AG09309 (cell line): Measurements from ENCODE around the gene PRKAG1.

Experiments used
- DNase-seq: peaks from one replicate; pipeline ENCODE4 v3.0.0-alpha.2; 2010; ENCODE audit warnings: low read depth
- H3K4me3 ChIP-seq: 2 replicates; pipeline ENCODE4 v1.5.1; 2011; ENCODE audit warnings: mild to moderate bottlenecking, low read depth, low read length, moderate library complexity; ENCODE audit not compliant: control insufficient read depth
- CTCF ChIP-seq: IDR thresholded peaks from 2 replicates; pipeline ENCODE4 v1.5.1; 2011; ENCODE audit warnings: mild to moderate bottlenecking, low read depth, low read length, inconsistent platforms; ENCODE audit not compliant: insufficient read depth, control insufficient read depth; ENCODE audit errors: missing control alignments

The PRKAG1 gene

GRCh38 chr12:48985475-48985897 is 33.1 kb downstream of the PRKAG1 start:
- no peak for TF ChIP-seq CTCF
- no peak overlapping the region for H3K4me3 ChIP-seq
- DNase-seq = no peak

- TF ChIP-seq CTCF = no peak
- no peak overlapping the region for H3K4me3 ChIP-seq
- no peak for DNase-seq
Observed at GRCh38 chr12:48982397-48983080, 36.0 kb downstream of the PRKAG1 start.

- H3K4me3 ChIP-seq = no peak overlapping the region
- DNase-seq = no peak
- TF ChIP-seq CTCF = no peak
Observed at GRCh38 chr12:48981757-48982157, 36.8 kb downstream of the PRKAG1 start.

- DNase-seq = no peak
- TF ChIP-seq CTCF = peak; percentile 12
- no peak overlapping the region for H3K4me3 ChIP-seq
Observed at GRCh38 chr12:48980953-48981756, 37.4 kb downstream of the PRKAG1 start.

- no peak for DNase-seq
- TF ChIP-seq CTCF = no peak
- H3K4me3 ChIP-seq = no peak overlapping the region
Observed at GRCh38 chr12:48980389-48980952, 38.1 kb downstream of the PRKAG1 start.

GRCh38 chr12:48979602-48980388 is 38.8 kb downstream of the PRKAG1 start:
- H3K4me3 ChIP-seq = peak overlapping the region; percentile 13
- no peak for DNase-seq
- TF ChIP-seq CTCF = no peak
